Measurements from ENCODE around the gene ENTR1.

DNA sequence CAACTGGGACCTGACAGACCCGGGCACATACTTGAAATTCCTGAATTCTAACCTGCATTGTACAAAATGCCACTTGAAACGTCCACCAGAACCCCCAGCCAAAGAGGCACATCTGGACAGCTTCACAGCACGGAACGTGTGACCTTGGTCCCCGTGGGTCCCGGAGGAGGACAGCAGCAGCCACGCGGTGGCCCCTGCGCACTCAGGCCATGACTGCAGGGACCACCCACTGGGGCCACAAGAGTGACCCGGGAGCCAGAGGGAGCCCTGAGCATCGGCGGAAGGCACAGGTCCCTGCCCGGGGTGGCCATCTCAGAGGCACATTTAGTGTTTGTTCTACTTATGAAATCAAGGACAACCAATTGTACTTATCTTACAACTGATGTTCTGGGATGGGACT lies 8.3 kb downstream of the ENTR1 start:
- TF ChIP-seq, protein P1, sequence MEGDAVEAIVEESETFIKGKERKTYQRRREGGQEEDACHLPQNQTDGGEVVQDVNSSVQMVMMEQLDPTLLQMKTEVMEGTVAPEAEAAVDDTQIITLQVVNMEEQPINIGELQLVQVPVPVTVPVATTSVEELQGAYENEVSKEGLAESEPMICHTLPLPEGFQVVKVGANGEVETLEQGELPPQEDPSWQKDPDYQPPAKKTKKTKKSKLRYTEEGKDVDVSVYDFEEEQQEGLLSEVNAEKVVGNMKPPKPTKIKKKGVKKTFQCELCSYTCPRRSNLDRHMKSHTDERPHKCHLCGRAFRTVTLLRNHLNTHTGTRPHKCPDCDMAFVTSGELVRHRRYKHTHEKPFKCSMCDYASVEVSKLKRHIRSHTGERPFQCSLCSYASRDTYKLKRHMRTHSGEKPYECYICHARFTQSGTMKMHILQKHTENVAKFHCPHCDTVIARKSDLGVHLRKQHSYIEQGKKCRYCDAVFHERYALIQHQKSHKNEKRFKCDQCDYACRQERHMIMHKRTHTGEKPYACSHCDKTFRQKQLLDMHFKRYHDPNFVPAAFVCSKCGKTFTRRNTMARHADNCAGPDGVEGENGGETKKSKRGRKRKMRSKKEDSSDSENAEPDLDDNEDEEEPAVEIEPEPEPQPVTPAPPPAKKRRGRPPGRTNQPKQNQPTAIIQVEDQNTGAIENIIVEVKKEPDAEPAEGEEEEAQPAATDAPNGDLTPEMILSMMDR (IDR thresholded peaks at IDR 0.05): no peak
- TF ChIP-seq POLR2AphosphoS5 (IDR thresholded peaks at IDR 0.05): no peak
- TF ChIP-seq POLR2A (IDR thresholded peaks at IDR 0.05): no peak
